ENCODE results near the gene ATP6V1G1.
"Not testable (repeated sequence)": the region's sequence is repeated elsewhere in the genome, so short reads cannot be mapped to it uniquely, and the experiment has no call there.

The ATP6V1G1 gene

GRCh38 chr9:114560956-114561355 lies 26.6 kb upstream of the ATP6V1G1 start:
- no peak for DNase-seq (ENCODE audit: low read depth)
- TF ChIP-seq CTCF (conservative IDR thresholded peaks at IDR 0.05; ENCODE audit: control insufficient read depth, insufficient read depth, low read depth, low read length) = no peak
- H3K4me3 ChIP-seq (ENCODE audit: control insufficient read depth, low read depth, low read length) = no peak overlapping the region

GRCh38 chr9:114561771-114562170 lies 25.8 kb upstream of the ATP6V1G1 start:
- H3K4me3 ChIP-seq (ENCODE audit: control insufficient read depth, low read depth, low read length) = no peak overlapping the region
- DNase-seq (ENCODE audit: low read depth) = no peak
- no peak for TF ChIP-seq CTCF (conservative IDR thresholded peaks at IDR 0.05; ENCODE audit: control insufficient read depth, insufficient read depth, low read depth, low read length)

- DNase-seq (ENCODE audit: low read depth) = no peak
- TF ChIP-seq CTCF (conservative IDR thresholded peaks at IDR 0.05; ENCODE audit: control insufficient read depth, insufficient read depth, low read depth, low read length) = no peak
- H3K4me3 ChIP-seq (ENCODE audit: control insufficient read depth, low read depth, low read length) = no peak overlapping the region
Measured at GRCh38 chr9:114565204-114565603, 22.4 kb upstream of the ATP6V1G1 start.

- H3K4me3 ChIP-seq (ENCODE audit: control insufficient read depth, low read depth, low read length) = no peak overlapping the region
- no peak for TF ChIP-seq CTCF (conservative IDR thresholded peaks at IDR 0.05; ENCODE audit: control insufficient read depth, insufficient read depth, low read depth, low read length)
- no peak for DNase-seq (ENCODE audit: low read depth)
Measured at GRCh38 chr9:114570742-114571141, 16.8 kb upstream of the ATP6V1G1 start.

GRCh38 chr9:114571391-114571790 lies 16.2 kb upstream of the ATP6V1G1 start:
- DNase-seq (ENCODE audit: low read depth) = no peak
- H3K4me3 ChIP-seq (ENCODE audit: control insufficient read depth, low read depth, low read length) = no peak overlapping the region
- TF ChIP-seq CTCF (conservative IDR thresholded peaks at IDR 0.05; ENCODE audit: control insufficient read depth, insufficient read depth, low read depth, low read length) = no peak

GRCh38 chr9:114572199-114572598 lies 15.4 kb upstream of the ATP6V1G1 start:
- no peak for TF ChIP-seq CTCF (conservative IDR thresholded peaks at IDR 0.05; ENCODE audit: control insufficient read depth, insufficient read depth, low read depth, low read length)
- H3K4me3 ChIP-seq (ENCODE audit: control insufficient read depth, low read depth, low read length) = no peak overlapping the region
- no peak for DNase-seq (ENCODE audit: low read depth)

- no peak for TF ChIP-seq CTCF (conservative IDR thresholded peaks at IDR 0.05; ENCODE audit: control insufficient read depth, insufficient read depth, low read depth, low read length)
- no peak overlapping the region for H3K4me3 ChIP-seq (ENCODE audit: control insufficient read depth, low read depth, low read length)
- no peak for DNase-seq (ENCODE audit: low read depth)
Measured at GRCh38 chr9:114574438-114574837, 13.1 kb upstream of the ATP6V1G1 start.

- not testable (repeated sequence) for H3K4me3 ChIP-seq (ENCODE audit: control insufficient read depth, low read depth, low read length); DNase-seq (ENCODE audit: low read depth)
Measured at GRCh38 chr9:114576779-114577178, 10.8 kb upstream of the ATP6V1G1 start.

GRCh38 chr9:114578134-114578533 lies 9.4 kb upstream of the ATP6V1G1 start:
- not testable (repeated sequence) for DNase-seq (ENCODE audit: low read depth); H3K4me3 ChIP-seq (ENCODE audit: control insufficient read depth, low read depth, low read length)
